Measurements from ENCODE around the gene MMP20. TPM values are rescaled to one million over a fixed set of nuclear protein-coding genes. Genes with fewer than 3 reads are reported as not detected.

Gene MMP20
- total and polyA plus RNA-seq, 2 experiments from 2014 or later: not detected

DNA sequence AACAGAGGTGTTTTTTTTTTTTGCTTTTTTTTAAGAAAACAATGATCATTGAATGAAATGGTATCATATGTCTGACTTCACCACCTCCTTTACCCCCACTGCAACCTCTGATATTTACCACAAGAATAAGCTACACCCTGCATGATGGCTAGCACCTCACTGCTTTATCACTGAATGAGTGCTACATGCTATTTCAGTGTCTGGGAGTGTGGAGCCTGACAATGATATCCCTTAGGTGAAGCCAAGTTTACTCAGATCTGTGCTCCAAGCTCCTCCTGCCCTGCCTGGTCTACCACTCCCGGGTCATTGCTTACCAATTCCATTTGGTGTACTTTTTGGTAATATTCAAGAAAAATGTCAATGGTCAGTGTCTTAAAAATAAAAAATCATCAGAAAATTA, 21.1 kb downstream of the MMP20 start:
- TF ChIP-seq, protein P1, sequence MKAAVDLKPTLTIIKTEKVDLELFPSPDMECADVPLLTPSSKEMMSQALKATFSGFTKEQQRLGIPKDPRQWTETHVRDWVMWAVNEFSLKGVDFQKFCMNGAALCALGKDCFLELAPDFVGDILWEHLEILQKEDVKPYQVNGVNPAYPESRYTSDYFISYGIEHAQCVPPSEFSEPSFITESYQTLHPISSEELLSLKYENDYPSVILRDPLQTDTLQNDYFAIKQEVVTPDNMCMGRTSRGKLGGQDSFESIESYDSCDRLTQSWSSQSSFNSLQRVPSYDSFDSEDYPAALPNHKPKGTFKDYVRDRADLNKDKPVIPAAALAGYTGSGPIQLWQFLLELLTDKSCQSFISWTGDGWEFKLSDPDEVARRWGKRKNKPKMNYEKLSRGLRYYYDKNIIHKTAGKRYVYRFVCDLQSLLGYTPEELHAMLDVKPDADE (IDR thresholded peaks at IDR 0.05): no peak
- TF ChIP-seq, protein P2, sequence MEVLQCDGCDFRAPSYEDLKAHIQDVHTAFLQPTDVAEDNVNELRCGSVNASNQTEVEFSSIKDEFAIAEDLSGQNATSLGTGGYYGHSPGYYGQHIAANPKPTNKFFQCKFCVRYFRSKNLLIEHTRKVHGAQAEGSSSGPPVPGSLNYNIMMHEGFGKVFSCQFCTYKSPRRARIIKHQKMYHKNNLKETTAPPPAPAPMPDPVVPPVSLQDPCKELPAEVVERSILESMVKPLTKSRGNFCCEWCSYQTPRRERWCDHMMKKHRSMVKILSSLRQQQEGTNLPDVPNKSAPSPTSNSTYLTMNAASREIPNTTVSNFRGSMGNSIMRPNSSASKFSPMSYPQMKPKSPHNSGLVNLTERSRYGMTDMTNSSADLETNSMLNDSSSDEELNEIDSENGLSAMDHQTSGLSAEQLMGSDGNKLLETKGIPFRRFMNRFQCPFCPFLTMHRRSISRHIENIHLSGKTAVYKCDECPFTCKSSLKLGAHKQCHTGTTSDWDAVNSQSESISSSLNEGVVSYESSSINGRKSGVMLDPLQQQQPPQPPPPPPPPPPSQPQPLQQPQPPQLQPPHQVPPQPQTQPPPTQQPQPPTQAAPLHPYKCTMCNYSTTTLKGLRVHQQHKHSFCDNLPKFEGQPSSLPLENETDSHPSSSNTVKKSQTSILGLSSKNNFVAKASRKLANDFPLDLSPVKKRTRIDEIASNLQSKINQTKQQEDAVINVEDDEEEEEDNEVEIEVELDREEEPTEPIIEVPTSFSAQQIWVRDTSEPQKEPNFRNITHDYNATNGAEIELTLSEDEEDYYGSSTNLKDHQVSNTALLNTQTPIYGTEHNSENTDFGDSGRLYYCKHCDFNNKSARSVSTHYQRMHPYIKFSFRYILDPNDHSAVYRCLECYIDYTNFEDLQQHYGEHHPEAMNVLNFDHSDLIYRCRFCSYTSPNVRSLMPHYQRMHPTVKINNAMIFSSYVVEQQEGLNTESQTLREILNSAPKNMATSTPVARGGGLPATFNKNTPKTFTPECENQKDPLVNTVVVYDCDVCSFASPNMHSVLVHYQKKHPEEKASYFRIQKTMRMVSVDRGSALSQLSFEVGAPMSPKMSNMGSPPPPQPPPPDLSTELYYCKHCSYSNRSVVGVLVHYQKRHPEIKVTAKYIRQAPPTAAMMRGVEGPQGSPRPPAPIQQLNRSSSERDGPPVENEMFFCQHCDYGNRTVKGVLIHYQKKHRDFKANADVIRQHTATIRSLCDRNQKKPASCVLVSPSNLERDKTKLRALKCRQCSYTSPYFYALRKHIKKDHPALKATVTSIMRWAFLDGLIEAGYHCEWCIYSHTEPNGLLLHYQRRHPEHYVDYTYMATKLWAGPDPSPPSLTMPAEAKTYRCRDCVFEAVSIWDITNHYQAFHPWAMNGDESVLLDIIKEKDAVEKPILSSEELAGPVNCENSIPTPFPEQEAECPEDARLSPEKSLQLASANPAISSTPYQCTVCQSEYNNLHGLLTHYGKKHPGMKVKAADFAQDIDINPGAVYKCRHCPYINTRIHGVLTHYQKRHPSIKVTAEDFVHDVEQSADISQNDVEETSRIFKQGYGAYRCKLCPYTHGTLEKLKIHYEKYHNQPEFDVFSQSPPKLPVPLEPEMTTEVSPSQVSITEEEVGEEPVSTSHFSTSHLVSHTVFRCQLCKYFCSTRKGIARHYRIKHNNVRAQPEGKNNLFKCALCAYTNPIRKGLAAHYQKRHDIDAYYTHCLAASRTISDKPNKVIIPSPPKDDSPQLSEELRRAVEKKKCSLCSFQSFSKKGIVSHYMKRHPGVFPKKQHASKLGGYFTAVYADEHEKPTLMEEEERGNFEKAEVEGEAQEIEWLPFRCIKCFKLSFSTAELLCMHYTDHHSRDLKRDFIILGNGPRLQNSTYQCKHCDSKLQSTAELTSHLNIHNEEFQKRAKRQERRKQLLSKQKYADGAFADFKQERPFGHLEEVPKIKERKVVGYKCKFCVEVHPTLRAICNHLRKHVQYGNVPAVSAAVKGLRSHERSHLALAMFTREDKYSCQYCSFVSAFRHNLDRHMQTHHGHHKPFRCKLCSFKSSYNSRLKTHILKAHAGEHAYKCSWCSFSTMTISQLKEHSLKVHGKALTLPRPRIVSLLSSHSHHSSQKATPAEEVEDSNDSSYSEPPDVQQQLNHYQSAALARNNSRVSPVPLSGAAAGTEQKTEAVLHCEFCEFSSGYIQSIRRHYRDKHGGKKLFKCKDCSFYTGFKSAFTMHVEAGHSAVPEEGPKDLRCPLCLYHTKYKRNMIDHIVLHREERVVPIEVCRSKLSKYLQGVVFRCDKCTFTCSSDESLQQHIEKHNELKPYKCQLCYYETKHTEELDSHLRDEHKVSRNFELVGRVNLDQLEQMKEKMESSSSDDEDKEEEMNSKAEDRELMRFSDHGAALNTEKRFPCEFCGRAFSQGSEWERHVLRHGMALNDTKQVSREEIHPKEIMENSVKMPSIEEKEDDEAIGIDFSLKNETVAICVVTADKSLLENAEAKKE (CRISPR knock-in tag; IDR thresholded peaks at IDR 0.05): no peak
- TF ChIP-seq EZH2phosphoT487 (IDR thresholded peaks at IDR 0.05; ENCODE audit: unreplicated experiment) (no peak), STAT1 (IDR thresholded peaks at IDR 0.05; ENCODE audit: unreplicated experiment) (no peak), CREB1 (CRISPR knock-in tag; IDR thresholded peaks at IDR 0.05; ENCODE audit: low read depth) (no peak), POLR2AphosphoS5 (IDR thresholded peaks at IDR 0.05; ENCODE audit: low read depth) (no peak), ZNF331 (CRISPR knock-in tag; IDR thresholded peaks at IDR 0.05; ENCODE audit: low read depth) (no peak)
- Histone ChIP-seq H3K36me3 (ENCODE audit: insufficient read depth) (no peaks in the 10 kb centered on the region), H3K27ac (ENCODE audit: low read depth) (no peak overlapping the region), H2AFZ (no peak overlapping the region), H3K79me2 (replicated peaks; ENCODE audit: insufficient read depth) (no peaks in the 10 kb centered on the region), H4K20me1 (replicated peaks; ENCODE audit: insufficient read depth) (no peaks in the 10 kb centered on the region), H3K4me2 (no peak overlapping the region), H3F3A (replicated peaks; ENCODE audit: low read depth) (no peaks in the 10 kb centered on the region), H3K9me2 (ENCODE audit: insufficient read depth) (0 out of 2 replicates have a peak, but pooled peaks cover 5% of the 10 kb centered on the region), H3K4me1 (ENCODE audit: insufficient read depth) (no peaks in the 10 kb centered on the region), H3K4me3 (no peak overlapping the region), H3K27me3 (ENCODE audit: insufficient read depth) (no peaks in the 10 kb centered on the region)
- DNase-seq (ENCODE audit: low spot score) (no peak), ATAC-seq (no peak)
- peaks cover 2% of the 10 kb centered on the region for H3K27me3 Mint-ChIP-seq (ENCODE audit: insufficient read depth, low read depth, poor library complexity)
- H3K4me1 Mint-ChIP-seq: peaks cover 12% of the 10 kb centered on the region
- no peak overlapping the region for H3K4me3 Mint-ChIP-seq
- H3K27ac Mint-ChIP-seq: no peak overlapping the region
- H3K36me3 Mint-ChIP-seq (ENCODE audit: low read depth): no peaks in the 10 kb centered on the region
- peaks cover 3% of the 10 kb centered on the region; the same call in 1 of the 3 replicates for H3K9me3 Mint-ChIP-seq
